ENCODE measurements around the gene SALL1.

Gene SALL1

GRCh38 chr16:51111759-51112158 lies 39.3 kb downstream of the SALL1 start:
- no peak for DNase-seq (ENCODE audit: low read depth)

DNA sequence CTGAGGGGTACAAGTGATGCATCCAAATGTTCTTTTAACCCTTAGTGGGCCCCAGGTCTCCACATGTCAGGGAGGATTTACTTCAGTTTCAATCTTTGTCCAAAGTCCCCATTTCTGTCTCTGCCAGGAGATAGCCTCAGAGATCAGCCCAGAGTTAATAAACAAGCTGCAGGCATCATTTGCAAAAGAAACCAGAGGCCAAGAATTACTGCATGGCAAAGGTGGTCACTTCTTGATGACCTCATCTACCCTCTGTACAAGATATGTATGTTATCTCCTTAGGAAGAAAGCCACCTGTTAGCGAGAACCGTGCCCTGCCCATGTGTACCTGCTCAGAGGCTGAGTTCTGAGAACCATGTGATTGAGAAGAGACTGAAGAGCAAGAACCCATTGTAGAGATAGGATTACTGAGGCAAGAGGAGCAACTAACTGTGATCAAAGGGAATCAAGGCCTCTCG lies 40.3 kb downstream of the SALL1 start:
- no peak for DNase-seq (ENCODE audit: low read depth)

DNA sequence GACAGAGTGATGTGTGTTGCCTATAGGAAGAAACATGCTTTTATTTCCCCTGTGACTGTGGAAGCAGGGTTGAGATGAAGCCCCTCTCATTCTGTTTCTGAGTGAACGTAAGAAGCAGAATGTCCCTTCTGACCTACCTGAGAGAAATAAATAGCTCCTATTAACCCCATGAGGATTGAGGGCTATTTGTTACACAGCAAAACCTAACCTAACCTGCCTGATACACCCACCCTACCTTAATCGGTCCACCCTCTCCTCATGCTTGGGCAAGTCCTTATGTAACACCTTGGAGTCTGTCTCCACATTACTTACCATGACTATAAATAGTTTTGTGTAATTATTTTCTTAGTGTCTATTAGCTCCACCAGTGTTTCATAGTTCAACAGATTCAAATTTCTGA lies 41.9 kb downstream of the SALL1 start:
- DNase-seq (ENCODE audit: low read depth), result no peak

DNA sequence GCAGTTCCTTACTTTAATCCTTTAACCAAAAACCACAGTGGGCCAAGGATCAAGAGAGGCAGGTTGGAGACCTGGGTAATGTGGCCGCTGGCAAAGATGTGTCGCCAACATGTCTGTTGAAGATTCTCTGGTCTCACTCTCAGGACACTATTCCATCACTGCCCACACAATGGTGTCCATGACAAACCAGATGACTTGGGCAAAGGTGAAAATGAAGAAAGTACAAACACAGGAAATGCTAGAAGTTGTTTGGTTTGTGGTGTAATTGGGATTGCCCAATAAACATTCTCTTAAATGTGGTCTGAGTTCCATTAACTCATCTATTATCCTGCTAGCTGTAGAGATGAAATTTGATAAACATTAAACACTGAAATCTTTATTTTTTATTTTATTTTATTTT lies 43.3 kb downstream of the SALL1 start:
- DNase-seq (ENCODE audit: low read depth), result no peak

DNA sequence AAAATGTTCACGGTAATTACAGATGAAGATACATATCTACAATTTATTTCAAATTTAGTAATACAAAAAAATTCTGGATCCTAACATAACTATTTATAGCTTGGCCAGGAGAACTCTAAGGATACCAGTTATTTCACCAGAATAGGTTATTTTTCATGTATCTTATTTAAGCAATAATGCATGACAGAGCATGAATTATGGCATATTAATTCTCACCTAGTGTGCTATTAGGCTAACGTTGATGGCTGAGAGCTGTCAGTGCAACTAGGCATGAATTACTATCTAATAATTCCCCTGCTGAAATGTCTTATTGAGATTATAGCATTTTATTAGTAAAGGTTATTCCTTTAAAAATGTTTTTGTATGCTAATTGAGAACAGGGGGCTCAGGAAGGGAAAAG lies 44.5 kb downstream of the SALL1 start:
- DNase-seq (ENCODE audit: low read depth), result no peak

GRCh38 chr16:51103590-51103989 lies 47.5 kb downstream of the SALL1 start:
- DNase-seq (ENCODE audit: low read depth), result no peak

GRCh38 chr16:51097729-51098128 lies 53.3 kb downstream of the SALL1 start:
- DNase-seq (ENCODE audit: low read depth), result no peak

DNA sequence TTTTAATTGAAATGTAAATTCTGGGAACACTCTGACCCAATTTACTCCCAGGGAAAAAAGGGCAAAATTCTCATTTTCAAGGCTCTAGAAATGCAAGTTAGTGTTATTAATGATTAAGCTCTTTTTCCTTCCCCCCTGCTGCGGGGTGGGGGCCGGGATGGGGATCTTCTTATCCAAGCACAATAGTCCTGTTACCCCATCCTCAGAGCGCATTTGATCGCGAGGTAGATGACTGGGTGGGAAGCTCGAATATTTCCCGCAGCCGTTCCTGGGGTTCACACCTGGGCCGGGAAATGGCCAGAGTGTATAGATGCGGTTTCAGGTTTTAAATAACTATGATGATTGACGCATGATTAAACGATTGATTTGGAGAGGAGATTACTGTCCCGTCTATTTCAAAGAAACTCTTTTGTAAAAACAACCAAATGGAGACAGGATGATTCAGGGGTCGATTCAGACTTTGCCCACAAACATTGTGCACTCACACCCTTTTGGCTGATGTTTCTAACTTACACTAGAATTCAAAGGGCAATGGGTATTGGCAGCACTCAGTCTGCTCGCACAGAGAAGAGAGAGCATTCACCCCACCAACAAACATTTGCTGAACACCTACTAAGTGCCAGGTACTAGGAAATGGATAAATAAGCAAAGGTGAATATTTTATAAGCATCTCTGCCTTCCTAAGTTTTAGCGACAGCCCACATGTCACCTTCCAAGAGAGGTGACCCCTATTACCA lies 55.0 kb downstream of the SALL1 start:
- DNase-seq (ENCODE audit: low read depth), result no peak

- no peak for DNase-seq (ENCODE audit: low read depth)
These were observed 55.8 kb downstream of the SALL1 start for GRCh38 chr16:51095084-51095881.

DNA sequence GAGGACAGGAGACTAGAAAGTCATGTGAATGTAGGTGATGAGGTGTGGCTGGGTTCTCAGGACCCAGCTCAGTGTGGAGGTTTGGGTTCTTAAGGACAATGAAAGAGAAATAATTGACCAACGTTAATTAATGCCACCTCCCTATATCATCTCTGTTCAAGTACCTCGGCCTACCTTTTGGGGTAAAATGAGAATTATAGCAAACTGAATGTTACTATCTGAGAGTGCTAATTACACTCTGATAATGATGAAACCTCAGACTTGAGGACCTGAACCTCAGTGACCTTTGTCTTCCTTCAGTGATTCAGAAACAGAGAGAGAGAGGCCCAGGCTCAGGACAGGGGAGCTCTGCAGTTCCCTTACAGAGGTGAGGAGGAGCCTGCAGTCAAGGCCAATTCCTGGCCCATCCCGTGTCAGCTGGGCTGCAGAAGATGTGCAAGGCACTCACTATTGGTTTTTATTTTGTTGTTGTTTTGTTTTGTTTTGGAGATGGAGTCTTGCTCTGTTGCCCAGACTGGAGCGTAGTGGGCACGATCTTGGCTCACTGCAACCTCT lies 57.3 kb downstream of the SALL1 start:
- DNase-seq (ENCODE audit: low read depth), result no peak
